RWPE1 (cell line): ENCODE data around the gene JOSD2.
"Not testable (repeated sequence)": the region's sequence is repeated elsewhere in the genome, so short reads cannot be mapped to it uniquely, and the experiment has no call there.

Experiments used
- CTCF ChIA-PET: fragments of 350-600 bp; sonication (Branson Sonifier 250); formaldehyde crosslinking; extraction: SDS; loops from one replicate; lab custom pipeline; 2021; lab: Yijun Ruan, JAX
- POLR2A ChIA-PET: fragments of 400-600 bp; formaldehyde crosslinking; extraction: SDS; loops from one replicate; lab custom pipeline; 2020; ENCODE audit warnings: antibody characterized with exemption; ENCODE audit not compliant: low non-redundant PET; lab: Yijun Ruan, JAX
- DNase-seq: peaks from one replicate; pipeline ENCODE4 v3.0.0; 2012; ENCODE audit warnings: low spot score
- H3K27ac ChIP-seq: fragments of 450-650 bp; 2 replicates; pipeline ENCODE4 v1.5.1; 2017
- CTCF ChIP-seq: fragments of 450-650 bp; conservative IDR thresholded peaks from 2 replicates; pipeline ENCODE4 v1.5.1; 2017; ENCODE audit warnings: low read depth, mild to moderate bottlenecking

JOSD2 gene

DNA sequence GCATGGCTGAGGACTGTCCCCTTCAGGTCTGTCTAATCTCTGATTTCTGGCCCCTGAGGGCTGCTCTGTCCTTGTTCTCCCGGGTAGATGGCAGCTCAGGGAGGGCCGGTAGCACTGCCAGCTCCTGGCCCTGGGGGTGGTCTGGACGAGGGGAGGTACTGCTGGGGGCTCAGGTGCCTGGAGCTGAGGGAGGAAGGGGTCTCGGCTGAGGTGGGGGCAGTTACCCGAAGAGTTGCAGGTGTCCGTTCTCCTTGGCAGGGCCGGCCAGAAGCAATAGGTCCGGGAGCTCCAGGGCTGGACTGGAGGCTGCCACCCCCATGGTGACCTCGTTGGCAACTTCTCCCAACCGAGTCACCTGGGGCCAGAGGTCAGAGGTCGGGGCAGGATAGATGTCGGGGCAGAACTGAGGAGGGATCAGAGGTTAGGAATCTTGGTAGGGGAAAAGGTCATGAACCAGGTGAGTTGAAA, 35.9 kb downstream of the JOSD2 start:
- ChIA-PET CTCF (no interaction called here), POLR2A (no interaction called here)
- no peak overlapping the region for H3K27ac ChIP-seq
- DNase-seq, result no peak
- no peak for TF ChIP-seq CTCF

GRCh38 chr19:50473336-50473735, 37.7 kb downstream of the JOSD2 start:
- POLR2A ChIA-PET, DNase-seq: not testable (repeated sequence)
- CTCF ChIA-PET, result interaction anchor here (0.7 kb wide), 2 partner anchors 326 to 1322 kb away, joined by 3 to 9 read pairs; partner anchors contain the start of gene FPR3
- 0 out of 2 replicates have a peak overlapping the region, but pooled peaks have one; percentile 10 for H3K27ac ChIP-seq

- DNase-seq, result no peak
- POLR2A ChIA-PET, result no interaction called here
- CTCF ChIA-PET, result no interaction called here
- TF ChIP-seq CTCF, result no peak
- no peak overlapping the region for H3K27ac ChIP-seq
Observed at GRCh38 chr19:50468818-50469217, 42.2 kb downstream of the JOSD2 start.

- no peak overlapping the region for H3K27ac ChIP-seq
- ChIA-PET POLR2A (no interaction called here), CTCF (no interaction called here)
- no peak for DNase-seq
- no peak for TF ChIP-seq CTCF
Observed at GRCh38 chr19:50467566-50467965, 43.4 kb downstream of the JOSD2 start.

DNA sequence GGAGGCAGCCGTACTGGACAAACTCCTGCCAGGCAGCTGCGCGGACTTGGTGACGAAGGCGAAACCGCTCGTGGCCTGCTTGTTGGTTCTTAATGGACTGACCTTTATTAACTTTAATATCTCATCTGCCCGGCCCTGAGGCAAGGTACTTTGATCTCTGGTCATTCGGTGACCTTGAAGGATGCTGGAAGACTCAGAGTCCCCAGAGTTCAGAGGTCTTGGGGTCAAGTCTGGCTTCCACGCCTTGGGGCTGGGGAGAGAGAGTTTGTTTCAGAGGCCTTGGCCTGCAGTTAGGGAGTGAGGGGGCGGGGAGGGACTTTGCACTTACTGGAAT, 44.3 kb downstream of the JOSD2 start:
- ChIA-PET CTCF (no interaction called here), POLR2A (no interaction called here)
- TF ChIP-seq CTCF, result no peak
- DNase-seq, result no peak
- no peak overlapping the region for H3K27ac ChIP-seq

DNA sequence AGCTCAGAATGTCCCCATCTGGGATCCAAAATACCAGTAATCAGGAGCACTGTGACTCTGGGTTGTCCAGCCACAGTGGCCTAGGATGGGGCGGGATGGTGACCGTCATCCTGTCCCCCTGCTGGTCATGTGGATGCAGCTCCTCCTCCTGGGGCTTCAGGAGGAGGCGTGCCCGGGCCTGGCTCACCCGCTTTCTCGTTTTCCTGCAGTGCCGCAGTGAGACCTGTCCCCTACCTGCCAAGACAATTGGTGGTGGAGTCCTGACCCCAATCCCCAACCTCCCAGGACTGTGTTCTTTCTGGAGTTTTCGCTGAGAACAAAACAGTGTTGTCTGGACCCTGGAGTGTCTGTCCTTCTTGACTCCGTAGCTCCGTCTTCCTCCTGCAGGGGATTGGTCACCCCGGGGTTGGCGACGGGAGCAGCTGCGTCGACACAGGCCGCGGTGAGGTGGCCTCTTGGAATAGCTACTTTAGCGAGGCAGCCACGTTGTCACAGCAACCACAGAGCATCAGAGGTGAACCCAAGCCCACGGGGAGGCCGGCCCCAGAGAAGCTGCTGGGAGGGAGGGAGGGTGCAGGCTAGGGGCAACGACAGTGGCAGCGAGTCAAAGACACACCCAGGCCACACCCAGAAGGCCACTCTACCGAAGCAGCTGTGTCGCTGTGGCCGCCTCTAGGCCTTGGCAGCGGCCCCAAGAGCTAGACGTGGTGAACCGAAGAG, 44.8 kb downstream of the JOSD2 start:
- H3K27ac ChIP-seq, result no peak overlapping the region
- ChIA-PET POLR2A (no interaction called here), CTCF (interaction anchor here (0.7 to 0.9 kb wide), 2 partner anchors 98 to 338 kb away, joined by 3 read pairs; no protein-coding TSS in a partner anchor)
- DNase-seq, result no peak
- no peak for TF ChIP-seq CTCF

DNA sequence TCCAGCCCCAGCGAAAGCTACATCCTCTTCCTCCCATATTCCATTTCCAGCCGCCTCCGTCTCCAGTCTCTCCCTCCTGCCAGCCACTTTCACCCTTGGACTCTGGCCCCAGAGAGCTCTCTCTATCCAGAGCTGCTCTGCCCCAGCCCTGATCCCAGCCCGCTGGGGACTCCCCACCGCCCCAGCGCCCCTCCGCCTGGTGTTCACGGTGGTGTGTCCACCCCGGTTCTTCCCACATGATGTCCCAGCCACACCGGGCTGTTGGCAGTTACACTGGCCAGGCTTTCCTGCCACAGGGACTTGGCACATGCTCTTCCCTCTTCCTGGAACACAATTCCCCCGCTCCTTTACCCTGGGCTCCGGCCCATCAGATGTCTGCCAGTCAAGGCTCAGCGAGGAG, 46.0 kb downstream of the JOSD2 start:
- no peak for TF ChIP-seq CTCF
- ChIA-PET POLR2A (no interaction called here), CTCF (interaction anchor here (0.7 kb wide), 1 partner anchor 168 kb away, joined by 4 read pairs; no protein-coding TSS in a partner anchor)
- H3K27ac ChIP-seq, result no peak overlapping the region
- no peak for DNase-seq
